PC-9 (cell line): Measurements from ENCODE around the gene VWA3A. TPM values are rescaled to one million over a fixed set of nuclear protein-coding genes. Genes with fewer than 3 reads are reported as not detected.

Experiments used
- BruUV-seq: library from RNA; stranded (reverse); fragments of 400-500 nt; replicated peaks from 2 replicates; lab custom pipeline; 2021; lab: Mats Ljungman, UMichigan
- CTCF ChIA-PET: fragments of 300-600 bp; sonication (Branson Sonifier 250); formaldehyde crosslinking; loops from one replicate; lab custom pipeline; 2022; ENCODE audit warnings: antibody characterized with exemption; lab: Charles Lee
- POLR2A ChIA-PET: fragments of 300-600 bp; sonication (Branson Sonifier 250); formaldehyde crosslinking; loops from one replicate; lab custom pipeline; 2022; ENCODE audit warnings: antibody characterized with exemption; ENCODE audit not compliant: unreplicated experiment; lab: Charles Lee
- DNase-seq, 2 experiments: peaks; one replicate each; pipeline versions ENCODE4 v3.0.0 to v3.0.0-alpha.2; 2015 to 2022; ENCODE audit warnings: mixed read lengths in 1 of 2
- H2AFZ ChIP-seq: fragments of 200-600 bp; sonication (generic); 2 replicates; pipeline ENCODE4 v1.8.1; 2017; ENCODE audit warnings: antibody characterized with exemption
- H3F3A ChIP-seq: fragments of 200-600 bp; sonication (generic); 2 replicates; pipeline ENCODE4 v1.8.1; 2017; ENCODE audit warnings: antibody characterized with exemption, mild to moderate bottlenecking, low read depth; ENCODE audit not compliant: insufficient read depth
- H3K27ac ChIP-seq: fragments of 200-600 bp; sonication (generic); 2 replicates; pipeline ENCODE4 v1.6.1; 2016; ENCODE audit warnings: mixed run types
- H3K27me3 ChIP-seq: fragments of 200-600 bp; sonication (generic); 2 replicates; pipeline ENCODE4 v1.6.1; 2016; ENCODE audit warnings: low read depth, mixed run types; ENCODE audit not compliant: insufficient read depth
- H3K36me3 ChIP-seq: fragments of 200-600 bp; sonication (generic); 2 replicates; pipeline ENCODE4 v1.6.1; 2016; ENCODE audit warnings: low read depth, mixed run types
- H3K4me1 ChIP-seq: fragments of 200-600 bp; sonication (generic); replicated peaks from 2 replicates; pipeline ENCODE4 v1.6.1; 2016; ENCODE audit warnings: mixed run types; ENCODE audit not compliant: insufficient read depth
- H3K4me2 ChIP-seq: fragments of 200-600 bp; sonication (generic); 2 replicates; pipeline ENCODE4 v1.6.1; 2017; ENCODE audit warnings: mixed run types
- H3K4me3 ChIP-seq: fragments of 200-600 bp; sonication (generic); 2 replicates; pipeline ENCODE4 v1.6.1; 2016; ENCODE audit warnings: mixed run types
- H3K79me2 ChIP-seq: fragments of 200-600 bp; sonication (generic); 2 replicates; pipeline ENCODE4 v1.6.1; 2017; ENCODE audit warnings: low read depth, mixed run types
- H3K9me2 ChIP-seq: fragments of 200-600 bp; sonication (generic); 2 replicates; pipeline ENCODE4 v1.8.1; 2017; ENCODE audit warnings: mild to moderate bottlenecking; ENCODE audit not compliant: insufficient read depth
- H3K9me3 ChIP-seq: fragments of 200-600 bp; sonication (generic); 2 replicates; pipeline ENCODE4 v1.8.1; 2016; ENCODE audit warnings: low read depth; ENCODE audit not compliant: insufficient read depth
- H4K20me1 ChIP-seq: fragments of 200-600 bp; sonication (generic); 2 replicates; pipeline ENCODE4 v1.8.1; 2017; ENCODE audit not compliant: insufficient read depth
- EZH2 ChIP-seq: fragments of 200-600 bp; sonication (generic); IDR thresholded peaks from 2 replicates; pipeline ENCODE4 v1.8.0; 2017; ENCODE audit warnings: antibody characterized with exemption, low read depth
- intact Hi-C: fragments of 100-400 bp; cut with micrococcal nuclease; formaldehyde crosslinking; loops from one replicate; pipeline ENCODE4 v1.10.0; 2022; ENCODE audit not compliant: unreplicated experiment
- total RNA-seq: library from RNA; stranded (reverse); gene quantifications from 2 replicates; pipeline ENCODE4 v1.2.3, GENCODE V29; 2021
- TF ChIP-seq, protein P1 (sequence below): fragments of 200-600 bp; sonication (generic); conservative IDR thresholded peaks from 2 replicates; pipeline ENCODE4 v1.6.1; 2017; ENCODE audit warnings: mixed run types, antibody characterized with exemption, mild to moderate bottlenecking, moderate library complexity

VWA3A gene
- total RNA-seq, 1 experiment from 2014 or later, result 0.83 TPM

DNA sequence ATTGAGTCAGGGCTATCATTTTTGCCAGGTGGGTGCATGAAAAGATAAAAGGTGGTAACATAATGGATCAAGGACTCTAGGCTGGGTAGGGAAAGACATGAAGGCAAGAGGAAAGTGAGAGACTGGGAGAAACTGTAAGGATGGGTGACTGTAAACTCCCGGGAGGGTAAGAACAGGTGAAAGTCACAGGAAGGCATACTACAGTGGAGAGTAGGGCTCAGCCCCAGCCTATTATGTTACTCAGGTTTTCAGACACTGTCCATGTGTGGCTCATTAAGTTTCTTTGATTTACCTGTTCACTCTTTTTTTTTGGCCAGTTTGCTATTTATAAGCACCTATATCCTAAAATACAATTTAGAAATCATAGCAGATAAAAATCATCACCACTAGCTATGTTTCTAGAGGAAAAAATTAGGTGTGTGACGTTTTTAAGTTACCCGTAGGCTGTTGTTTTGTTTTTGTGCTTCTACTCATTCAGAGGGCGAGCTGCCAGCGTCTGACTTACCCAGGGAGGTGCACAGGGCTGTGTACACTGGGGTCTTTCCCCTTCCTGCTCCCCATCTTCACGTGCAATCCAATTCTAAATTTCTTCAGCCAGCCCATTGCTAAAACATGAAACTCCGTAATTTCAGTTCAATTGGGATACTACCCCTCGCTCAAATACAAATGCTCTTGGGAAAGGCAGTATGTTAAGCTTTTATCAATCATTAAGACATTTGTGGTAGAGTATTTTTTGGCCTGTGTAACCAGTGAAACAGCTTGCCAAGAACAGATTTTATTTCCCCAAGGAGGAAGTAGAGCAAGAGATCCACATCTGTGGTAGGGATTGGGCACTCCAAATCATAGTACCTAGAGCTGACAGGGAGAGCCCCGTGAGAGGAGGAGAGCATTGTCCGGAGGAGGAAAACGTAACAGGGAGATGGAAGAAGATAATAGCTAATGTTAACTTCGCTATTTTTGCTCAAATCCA lies 21.7 kb upstream of the VWA3A start:
- POLR2A ChIA-PET, result no interaction called here
- Histone ChIP-seq H3K27me3 (no peaks in the 10 kb centered on the region), H3K9me3 (peaks cover 12% of the 10 kb centered on the region), H3K4me1 (no peaks in the 10 kb centered on the region), H3K9me2 (no peaks in the 10 kb centered on the region), H2AFZ (no peak overlapping the region), H3K79me2 (peaks cover 5% of the 10 kb centered on the region; the same call in 1 of the 2 replicates), H3K4me3 (no peak overlapping the region), H3K36me3 (peaks cover 22% of the 10 kb centered on the region; the same call in 1 of the 2 replicates), H3K4me2 (no peak overlapping the region), H3K27ac (no peak overlapping the region), H4K20me1 (peaks cover 7% of the 10 kb centered on the region), H3F3A (peaks cover 6% of the 10 kb centered on the region; the same call in 1 of the 2 replicates)
- BruUV-seq, result no TSS peak
- intact Hi-C loops, result no loop called here
- CTCF ChIA-PET, result no interaction called here
- no peak for TF ChIP-seq EZH2
- TF ChIP-seq, protein P1, sequence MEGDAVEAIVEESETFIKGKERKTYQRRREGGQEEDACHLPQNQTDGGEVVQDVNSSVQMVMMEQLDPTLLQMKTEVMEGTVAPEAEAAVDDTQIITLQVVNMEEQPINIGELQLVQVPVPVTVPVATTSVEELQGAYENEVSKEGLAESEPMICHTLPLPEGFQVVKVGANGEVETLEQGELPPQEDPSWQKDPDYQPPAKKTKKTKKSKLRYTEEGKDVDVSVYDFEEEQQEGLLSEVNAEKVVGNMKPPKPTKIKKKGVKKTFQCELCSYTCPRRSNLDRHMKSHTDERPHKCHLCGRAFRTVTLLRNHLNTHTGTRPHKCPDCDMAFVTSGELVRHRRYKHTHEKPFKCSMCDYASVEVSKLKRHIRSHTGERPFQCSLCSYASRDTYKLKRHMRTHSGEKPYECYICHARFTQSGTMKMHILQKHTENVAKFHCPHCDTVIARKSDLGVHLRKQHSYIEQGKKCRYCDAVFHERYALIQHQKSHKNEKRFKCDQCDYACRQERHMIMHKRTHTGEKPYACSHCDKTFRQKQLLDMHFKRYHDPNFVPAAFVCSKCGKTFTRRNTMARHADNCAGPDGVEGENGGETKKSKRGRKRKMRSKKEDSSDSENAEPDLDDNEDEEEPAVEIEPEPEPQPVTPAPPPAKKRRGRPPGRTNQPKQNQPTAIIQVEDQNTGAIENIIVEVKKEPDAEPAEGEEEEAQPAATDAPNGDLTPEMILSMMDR, result no peak
- no peak for DNase-seq

GRCh38 chr16:22071331-22071910 lies 20.9 kb upstream of the VWA3A start:
- no peak for TF ChIP-seq EZH2
- TF ChIP-seq, protein P1, result no peak
- Histone ChIP-seq H2AFZ (no peak overlapping the region), H3K27me3 (no peaks in the 10 kb centered on the region), H3K9me3 (peaks cover 12% of the 10 kb centered on the region), H3K36me3 (peaks cover 15% of the 10 kb centered on the region; the same call in 1 of the 2 replicates), H3K9me2 (no peaks in the 10 kb centered on the region), H4K20me1 (peaks cover 7% of the 10 kb centered on the region), H3K4me1 (no peaks in the 10 kb centered on the region), H3K27ac (no peak overlapping the region), H3K4me3 (no peak overlapping the region), H3K79me2 (peaks cover 5% of the 10 kb centered on the region; the same call in 1 of the 2 replicates), H3K4me2 (no peak overlapping the region), H3F3A (peaks cover 6% of the 10 kb centered on the region; the same call in 1 of the 2 replicates)
- CTCF ChIA-PET, result interaction anchor here (0.6 kb wide), 1 partner anchor 13 kb away, joined by 7 read pairs; no protein-coding TSS in a partner anchor
- no peak for DNase-seq
- no TSS peak for BruUV-seq
- intact Hi-C loops, result no loop called here
- POLR2A ChIA-PET, result no interaction called here

DNA sequence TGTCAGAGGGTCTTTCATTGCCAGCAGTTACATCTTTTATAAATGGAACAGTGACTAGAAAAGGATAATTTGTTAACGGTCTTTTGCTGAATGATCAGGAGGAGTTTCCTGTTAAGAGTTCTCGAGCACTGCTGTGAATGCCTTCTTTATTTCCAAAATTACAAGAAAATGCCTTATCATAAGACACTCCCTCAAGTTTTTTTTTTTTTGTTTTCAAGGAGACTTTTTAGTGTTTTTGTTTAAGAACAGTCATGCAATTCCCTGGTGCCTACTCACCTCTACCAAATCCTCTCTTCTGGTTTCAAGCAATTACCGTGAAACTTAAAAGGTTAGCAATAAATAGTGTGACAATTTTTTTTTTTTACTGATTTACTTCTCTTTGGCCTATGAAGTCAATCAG lies 19.0 kb upstream of the VWA3A start:
- CTCF ChIA-PET, result interaction anchor here (0.7 to 1.1 kb wide), 2 partner anchors 115 to 432 kb away, joined by 4 read pairs; no protein-coding TSS in a partner anchor
- no peaks in the 10 kb centered on the region for H3K36me3 ChIP-seq
- intact Hi-C loops, result no loop called here
- no peaks in the 10 kb centered on the region for H3K27me3 ChIP-seq
- POLR2A ChIA-PET, result interaction anchor here (0.6 kb wide), 1 partner anchor 72 kb away, joined by 3 read pairs; no protein-coding TSS in a partner anchor
- no peaks in the 10 kb centered on the region for H3K4me1 ChIP-seq
- H3K9me2 ChIP-seq, result no peaks in the 10 kb centered on the region
- H2AFZ ChIP-seq, result no peak overlapping the region
- peaks cover 12% of the 10 kb centered on the region for H4K20me1 ChIP-seq
- TF ChIP-seq, protein P1, result no peak
- TF ChIP-seq EZH2, result no peak
- H3K9me3 ChIP-seq, result no peaks in the 10 kb centered on the region
- H3K4me2 ChIP-seq, result no peak overlapping the region
- peaks cover 6% of the 10 kb centered on the region; the same call in 1 of the 2 replicates for H3F3A ChIP-seq
- no peak for DNase-seq
- BruUV-seq, result no TSS peak
- H3K27ac ChIP-seq, result no peak overlapping the region
- peaks cover 5% of the 10 kb centered on the region; the same call in 1 of the 2 replicates for H3K79me2 ChIP-seq
- no peak overlapping the region for H3K4me3 ChIP-seq
